DOHH2 (cell line): ENCODE data around the gene IMP3.
"Not testable (repeated sequence)": the region's sequence is repeated elsewhere in the genome, so short reads cannot be mapped to it uniquely, and the experiment has no call there.

Experiments used
- H3F3A ChIP-seq: fragments of 200-600 bp; sonication (generic), shearing (Covaris generic); 2 replicates; pipeline ENCODE4 v1.6.0; 2016; ENCODE audit warnings: antibody characterized with exemption, mild to moderate bottlenecking; ENCODE audit not compliant: control insufficient read depth, insufficient read depth
- H3K27ac ChIP-seq: fragments of 200-600 bp; sonication (generic); 2 replicates; pipeline ENCODE4 v1.5.1; 2014; ENCODE audit warnings: low read depth, mild to moderate bottlenecking, low read length, moderate library complexity
- H3K27me3 ChIP-seq: fragments of 200-600 bp; sonication (generic); 2 replicates; pipeline ENCODE4 v1.6.1; 2014; ENCODE audit warnings: mild to moderate bottlenecking, low read length, mixed read lengths; ENCODE audit not compliant: control insufficient read depth
- H3K36me3 ChIP-seq: fragments of 200-600 bp; sonication (generic); 2 replicates; pipeline ENCODE4 v1.6.1; 2014; ENCODE audit warnings: mild to moderate bottlenecking, low read length, moderate library complexity, mixed read lengths; ENCODE audit not compliant: control insufficient read depth
- H3K4me1 ChIP-seq: fragments of 200-600 bp; sonication (generic); 2 replicates; pipeline ENCODE4 v1.6.1; 2014; ENCODE audit warnings: mild to moderate bottlenecking, low read length, mixed read lengths; ENCODE audit not compliant: control insufficient read depth
- H3K4me2 ChIP-seq: fragments of 200-600 bp; sonication (generic); 2 replicates; pipeline ENCODE4 v1.6.0; 2014; ENCODE audit warnings: mild to moderate bottlenecking, low read length, moderate library complexity
- H3K4me3 ChIP-seq: fragments of 200-600 bp; sonication (generic); 2 replicates; pipeline ENCODE4 v1.5.1; 2014; ENCODE audit warnings: mild to moderate bottlenecking, low read length, mixed read lengths
- H3K79me2 ChIP-seq: fragments of 200-600 bp; sonication (generic); 2 replicates; pipeline ENCODE4 v1.6.1; 2014; ENCODE audit warnings: mild to moderate bottlenecking, low read length, mixed read lengths; ENCODE audit not compliant: control insufficient read depth
- H3K9me2 ChIP-seq: fragments of 200-600 bp; sonication (generic); replicated peaks from 2 replicates; pipeline ENCODE4 v1.6.1; 2014; ENCODE audit warnings: mild to moderate bottlenecking, low read length, mixed read lengths; ENCODE audit not compliant: control insufficient read depth
- H3K9me3 ChIP-seq: fragments of 200-600 bp; sonication (generic); 2 replicates; pipeline ENCODE4 v1.6.1; 2014; ENCODE audit warnings: antibody characterized with exemption, low read length, mixed read lengths; ENCODE audit not compliant: control insufficient read depth, insufficient read depth
- H4K20me1 ChIP-seq: fragments of 200-600 bp; sonication (generic); 2 replicates; pipeline ENCODE4 v1.6.0; 2014; ENCODE audit warnings: low read depth, mild to moderate bottlenecking, antibody characterized with exemption, low read length, moderate library complexity; ENCODE audit not compliant: control insufficient read depth, insufficient read depth
- CTCF ChIP-seq: fragments of 200-600 bp; sonication (generic); IDR thresholded peaks from one replicate; pipeline ENCODE4 v1.5.1; 2014; ENCODE audit warnings: antibody characterized with exemption, mild to moderate bottlenecking, low read depth, low read length; ENCODE audit not compliant: poor library complexity, severe bottlenecking
- EZH2phosphoT487 ChIP-seq: fragments of 200-600 bp; sonication (generic); IDR thresholded peaks from 2 replicates; pipeline ENCODE4 v1.6.1; 2017; ENCODE audit warnings: borderline replicate concordance, mild to moderate bottlenecking, antibody characterized with exemption, low read length, moderate library complexity, mixed read lengths

IMP3 gene

GRCh38 chr15:75680007-75680789, 40.2 kb upstream of the IMP3 start:
- H3K27me3 ChIP-seq, result no peaks in the 10 kb centered on the region
- H3K9me3 ChIP-seq, result no peaks in the 10 kb centered on the region
- H3K4me3 ChIP-seq, result no peak overlapping the region
- no peaks in the 10 kb centered on the region for H3K79me2 ChIP-seq
- no peaks in the 10 kb centered on the region for H3K9me2 ChIP-seq
- H4K20me1 ChIP-seq, result no peaks in the 10 kb centered on the region
- no peaks in the 10 kb centered on the region for H3K4me1 ChIP-seq
- H3F3A ChIP-seq, result no peaks in the 10 kb centered on the region
- no peak overlapping the region for H3K27ac ChIP-seq
- H3K36me3 ChIP-seq, result no peaks in the 10 kb centered on the region
- no peak overlapping the region for H3K4me2 ChIP-seq
- TF ChIP-seq CTCF (no peak), EZH2phosphoT487 (no peak)

GRCh38 chr15:75678324-75678690, 38.3 kb upstream of the IMP3 start:
- H3K27ac ChIP-seq, H3K27me3 ChIP-seq, H3K4me2 ChIP-seq, H3K79me2 ChIP-seq, H4K20me1 ChIP-seq, H3K36me3 ChIP-seq, H3F3A ChIP-seq, H3K4me1 ChIP-seq, H3K9me2 ChIP-seq, H3K9me3 ChIP-seq, H3K4me3 ChIP-seq: not testable (repeated sequence)

- Histone ChIP-seq H3K4me1 (no peaks in the 10 kb centered on the region), H3K4me3 (no peak overlapping the region), H3K27me3 (0 out of 2 replicates have a peak, but pooled peaks cover 2% of the 10 kb centered on the region), H3K36me3 (no peaks in the 10 kb centered on the region), H4K20me1 (no peaks in the 10 kb centered on the region), H3K79me2 (no peaks in the 10 kb centered on the region), H3K4me2 (no peak overlapping the region), H3K9me3 (no peaks in the 10 kb centered on the region), H3K27ac (no peak overlapping the region), H3F3A (no peaks in the 10 kb centered on the region), H3K9me2 (no peaks in the 10 kb centered on the region)
- TF ChIP-seq CTCF, result no peak
- no peak for TF ChIP-seq EZH2phosphoT487
These were observed 37.7 kb upstream of the IMP3 start for GRCh38 chr15:75677465-75678323.
